SK-N-MC (cell line): Measurements from ENCODE around the gene MRTFB.

ENCODE experiments used
- EZH2 ChIP-seq: fragments of 200-600 bp; sonication (generic); IDR thresholded peaks from one replicate; pipeline ENCODE4 v1.6.1; 2017; ENCODE audit warnings: antibody characterized with exemption
- POLR2AphosphoS5 ChIP-seq: IDR thresholded peaks from 2 replicates; pipeline ENCODE4 v1.6.1; 2012; ENCODE audit warnings: mild to moderate bottlenecking, low read depth, low read length, borderline replicate concordance

DNA sequence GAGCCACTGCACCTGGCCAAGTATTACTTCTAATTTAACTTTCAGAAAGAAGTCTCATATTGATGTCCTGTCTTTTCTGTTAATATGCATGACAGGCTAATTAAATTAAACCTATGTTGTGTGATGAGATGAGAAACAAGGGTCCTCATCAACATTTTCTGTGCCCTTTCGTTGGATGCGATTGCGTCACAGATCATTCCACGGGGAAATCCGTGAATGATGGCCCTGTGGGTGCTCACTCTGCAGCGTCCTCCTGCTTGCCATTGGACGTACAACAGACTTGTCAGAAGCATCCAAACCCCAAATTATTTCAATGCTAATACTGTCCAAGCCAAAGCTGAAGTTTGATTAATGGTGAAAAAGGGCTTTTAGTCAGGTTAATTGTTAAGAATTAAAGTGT lies 197.0 kb downstream of the MRTFB start:
- TF ChIP-seq POLR2AphosphoS5 (no peak), EZH2 (no peak)
